Heart left ventricle (tissue), 16 donors: ENCODE data around the gene SLC9A5. TPM values are rescaled to one million over a fixed set of nuclear protein-coding genes. Genes with fewer than 3 reads are reported as not detected.

Experiments
- ATAC-seq, 4 donors: fragments of 200-7000 bp; cut with Tn5 transposase; one replicate each; pipeline ENCODE4 v1.9.1; 2020 to 2022; ENCODE audit warnings: moderate library complexity in 4 of 4, mild to moderate bottlenecking in 3 of 4, moderate number of reproducible peaks in 1 of 4
- DNase-seq, 5 donors: peaks; one replicate each; pipeline ENCODE4 v3.0.0-alpha.2; 2020
- H3K27ac ChIP-seq, 12 donors: fragments of 200-600 bp; sonication (generic) in 4 of 12; one replicate each; pipeline versions ENCODE4 v1.5.0 to v1.8.0; 2016 to 2022; ENCODE audit warnings: mild to moderate bottlenecking in 2 of 12
- H3K27me3 ChIP-seq, 9 donors: fragments of 200-600 bp; sonication (generic) in 2 of 9; one replicate each; pipeline versions ENCODE4 v1.5.1 to v1.8.0; 2016 to 2022; ENCODE audit warnings: mild to moderate bottlenecking in 3 of 9
- H3K36me3 ChIP-seq, 9 donors: fragments of 200-600 bp; sonication (generic) in 2 of 9; one replicate each; pipeline versions ENCODE4 v1.5.0 to v1.8.0; 2018 to 2022; ENCODE audit warnings: mild to moderate bottlenecking in 2 of 9
- H3K4me1 ChIP-seq, 12 donors: fragments of 200-600 bp; sonication (generic) in 4 of 12; one replicate each; pipeline versions ENCODE4 v1.5.0 to v1.8.0; 2016 to 2022; ENCODE audit warnings: mild to moderate bottlenecking in 3 of 12
- H3K4me3 ChIP-seq, 12 donors: fragments of 200-600 bp; sonication (generic) in 4 of 12; one replicate each; pipeline versions ENCODE4 v1.5.0 to v1.8.0; 2017 to 2022; ENCODE audit warnings: mild to moderate bottlenecking in 9 of 12, moderate library complexity in 4 of 12
- H3K9me3 ChIP-seq, 12 donors: fragments of 200-600 bp; sonication (generic) in 4 of 12; one replicate each; pipeline versions ENCODE4 v1.5.0 to v1.8.0; 2016 to 2022; ENCODE audit warnings: mild to moderate bottlenecking in 1 of 12
- POLR2A ChIP-seq, 2 donors: fragments of 450-650 bp; IDR thresholded peaks; one replicate each; pipeline ENCODE4 v1.6.1; 2017; ENCODE audit warnings: antibody characterized with exemption in 2 of 2, mild to moderate bottlenecking in 2 of 2, moderate library complexity in 2 of 2
- WGBS, 4 donors: extraction: QIAGEN DNeasy Blood & Tissue Kit in 2 of 4; methylation state at CpG; one replicate each; pipeline versions ENCODE4 v1.1.5 to v1.1.7; 2013 to 2018; 5-methylcytosine and 5-hydroxymethylcytosine counted together
- intact Hi-C, 10 donors: fragments of 100-400 bp; cut with DNase I; formaldehyde crosslinking; loops; one replicate each; pipeline versions ENCODE4 v1.11.1 to v1.14.2; 2022
- polyA plus RNA-seq, 2 donors: library from polyadenylated mRNA; stranded (reverse); fragments of 200-250 nt; gene quantifications; one replicate each; pipeline ENCODE4 v1.2.3, GENCODE V29; 2013
- total RNA-seq, 9 donors: library from RNA; depleted of rRNA in 2 of 9; stranded (reverse); fragments of >200 nt in 2 of 9; fragmentation: NEBNext Ultra II Directional in 3 of 9; extraction: Animal tissue kit (Norgen Biotek cat#: 25700) in 3 of 9; gene quantifications; one replicate each; pipeline versions ENCODE4 v1.1.0 to v1.2.4, GENCODE V29; 2016 to 2023
- TF ChIP-seq, protein P1 (sequence below), 12 donors: fragments of 200-600 bp; sonication (generic) in 4 of 12; IDR thresholded peaks; one replicate each; pipeline versions ENCODE4 v1.5.0 to v1.8.0; 2018 to 2022; ENCODE audit warnings: antibody characterized with exemption in 12 of 12, mild to moderate bottlenecking in 5 of 12
- donor health status: ischemic (EF 13 %, LVEDD 7.1; RV severe dilation, severe dysfunction).
- donor health status: healthy with polysubstance abuse.
- donor health status: DM: no; HTN: yes; CAD: no.
- donor health status: DM: no; HTN: no; CAD: no.
- donor health status: ischemic (EF 25% LVEDD 6.9; RV normal size, moderate dysfunction).
- donor health status: ischemic (EF 25% LVEDD 5.7; RV mildly dilated, moderate dysfunction).
- donor health status: healthy.
- donor health status: DM: yes; HTN: yes; CAD: no.
- donor health status: ischemic (EF 35%, LVEDD 5.7; RV mildly dilated, moderate dysfunction).
- donor health status: nonischemic (EF 11% LVEDD 7.7; RV severe dilation, severe dysfunction).
- donor health status: DM: yes; HTN: yes; CAD: no.
- donor health status: PGD.
- donor health status: ischemic (EF 29% LVEDD 5.4; RV normal size, mild dysfunction).
- donor health status: nonischemic (EF 23%, LVEDD 6.1; RV moderate dilation, normal function).

SLC9A5 gene
- total and polyA plus RNA-seq, 11 donors: 0.16 to 2.0 (median 1.2) TPM

DNA sequence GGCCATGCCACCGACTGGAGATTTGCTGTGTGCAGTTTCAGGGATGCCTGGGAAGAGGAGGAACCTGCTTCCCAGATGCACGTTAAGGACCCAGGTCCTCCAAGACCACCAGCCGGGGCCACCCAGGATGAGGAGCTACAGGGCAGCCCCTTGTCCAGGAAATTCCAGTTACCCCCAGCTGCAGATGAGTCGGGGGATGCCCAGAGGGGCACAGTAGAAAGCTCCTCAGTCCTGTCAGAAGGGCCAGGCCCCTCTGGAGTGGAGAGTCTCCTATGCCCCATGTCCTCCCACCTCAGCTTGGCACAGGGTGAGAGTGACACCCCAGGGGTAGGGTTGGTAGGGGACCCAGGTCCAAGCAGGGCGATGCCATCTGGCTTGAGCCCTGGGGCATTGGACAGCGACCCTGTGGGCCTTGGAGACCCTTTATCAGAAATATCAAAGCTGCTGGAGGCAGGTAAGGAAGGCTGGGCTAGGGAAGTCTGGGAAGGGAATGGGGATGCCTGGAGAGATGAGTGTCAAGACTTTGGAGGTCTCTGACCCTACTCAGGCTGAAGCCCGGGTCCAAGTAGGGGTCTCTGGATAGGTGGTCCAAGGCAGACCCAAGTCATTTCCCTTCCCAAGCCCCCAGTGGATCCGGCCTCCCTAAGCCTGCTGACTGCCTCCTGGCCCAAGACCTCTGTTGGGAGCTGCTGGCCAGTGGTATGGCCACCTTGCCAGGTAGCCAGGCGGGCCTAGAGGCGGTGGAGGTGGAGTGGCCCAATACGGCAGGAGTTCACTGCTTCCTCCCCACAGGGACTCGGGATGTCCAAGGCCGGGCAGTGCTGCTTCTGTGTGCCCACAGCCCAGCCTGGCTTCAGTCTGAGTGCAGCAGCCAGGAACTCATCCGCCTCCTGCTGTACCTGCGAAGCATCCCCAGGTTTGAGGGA lies 31.6 kb downstream of the SLC9A5 start:
- H3K4me1 ChIP-seq: peaks cover 0 to 26% (median 7%) of the 10 kb centered on the region in 12 donors
- ATAC-seq: no peak
- H3K27me3 ChIP-seq: peaks cover 0 to 3% (median 0%) of the 10 kb centered on the region in 9 donors
- peak in 1 of 5 donors; percentile 18 for DNase-seq
- H3K27ac ChIP-seq: no peak overlapping the region
- WGBS, 4 donors: 92 to 97% (median 93%) methylated on average over 10 to 15 of the region's 15 CpGs
- intact Hi-C loops: loop anchor here in 3 of 10 donors (10.0 kb wide), 1 partner anchor 114 kb away; the partner anchor contains the start of gene TPPP3 (in 3 of the 3)
- H3K9me3 ChIP-seq: no peaks in the 10 kb centered on the region
- H3K36me3 ChIP-seq: peaks cover 0 to 2% (median 0%) of the 10 kb centered on the region in 9 donors
- TF ChIP-seq POLR2A (IDR thresholded peaks at IDR 0.05): no peak
- TF ChIP-seq, protein P1, sequence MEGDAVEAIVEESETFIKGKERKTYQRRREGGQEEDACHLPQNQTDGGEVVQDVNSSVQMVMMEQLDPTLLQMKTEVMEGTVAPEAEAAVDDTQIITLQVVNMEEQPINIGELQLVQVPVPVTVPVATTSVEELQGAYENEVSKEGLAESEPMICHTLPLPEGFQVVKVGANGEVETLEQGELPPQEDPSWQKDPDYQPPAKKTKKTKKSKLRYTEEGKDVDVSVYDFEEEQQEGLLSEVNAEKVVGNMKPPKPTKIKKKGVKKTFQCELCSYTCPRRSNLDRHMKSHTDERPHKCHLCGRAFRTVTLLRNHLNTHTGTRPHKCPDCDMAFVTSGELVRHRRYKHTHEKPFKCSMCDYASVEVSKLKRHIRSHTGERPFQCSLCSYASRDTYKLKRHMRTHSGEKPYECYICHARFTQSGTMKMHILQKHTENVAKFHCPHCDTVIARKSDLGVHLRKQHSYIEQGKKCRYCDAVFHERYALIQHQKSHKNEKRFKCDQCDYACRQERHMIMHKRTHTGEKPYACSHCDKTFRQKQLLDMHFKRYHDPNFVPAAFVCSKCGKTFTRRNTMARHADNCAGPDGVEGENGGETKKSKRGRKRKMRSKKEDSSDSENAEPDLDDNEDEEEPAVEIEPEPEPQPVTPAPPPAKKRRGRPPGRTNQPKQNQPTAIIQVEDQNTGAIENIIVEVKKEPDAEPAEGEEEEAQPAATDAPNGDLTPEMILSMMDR (IDR thresholded peaks at IDR 0.05): no peak
- H3K4me3 ChIP-seq: no peak overlapping the region

DNA sequence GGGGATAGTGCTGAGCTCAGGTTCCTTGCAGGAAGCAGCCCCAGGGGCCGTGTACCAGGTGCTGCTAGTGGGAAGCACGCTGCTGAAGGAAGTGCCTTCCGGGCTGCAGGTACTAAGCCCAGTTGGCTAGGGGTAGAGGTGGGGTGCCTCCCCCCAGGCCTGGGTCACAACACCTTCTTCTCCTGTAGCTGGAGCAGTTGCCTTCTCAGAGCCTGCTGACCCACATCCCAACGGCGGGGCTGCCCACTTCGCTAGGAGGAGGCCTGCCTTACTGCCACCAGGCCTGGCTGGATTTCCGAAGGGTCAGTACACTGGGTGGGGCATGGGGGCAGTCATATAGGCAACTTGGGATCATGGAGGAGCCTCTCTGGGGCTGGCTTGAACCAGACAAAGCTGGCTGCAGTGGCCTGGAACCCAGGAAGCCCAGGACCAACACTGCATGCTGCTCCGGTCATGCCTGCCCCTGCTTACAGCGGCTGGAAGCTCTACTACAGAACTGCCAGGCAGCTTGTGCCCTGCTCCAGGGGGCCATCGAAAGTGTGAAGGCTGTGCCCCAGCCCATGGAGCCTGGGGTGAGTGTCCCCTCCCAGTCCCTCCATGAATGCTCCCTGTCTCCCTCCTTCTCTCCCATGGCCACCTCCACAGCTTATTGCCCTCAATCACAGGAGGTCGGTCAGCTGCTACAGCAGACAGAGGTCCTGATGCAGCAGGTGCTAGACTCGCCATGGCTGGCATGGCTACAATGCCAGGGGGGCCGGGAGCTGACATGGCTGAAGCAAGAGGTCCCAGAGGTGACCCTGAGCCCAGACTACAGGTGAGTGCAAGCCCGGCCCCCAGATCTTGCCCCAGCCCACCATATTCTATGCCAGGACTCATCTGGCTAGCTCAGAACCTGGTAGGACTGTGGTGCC lies 33.0 kb downstream of the SLC9A5 start:
- Histone ChIP-seq H3K4me3 (no peak overlapping the region), H3K4me1 (peaks cover 0 to 25% (median 7%) of the 10 kb centered on the region in 12 donors), H3K27ac (no peak overlapping the region), H3K9me3 (no peaks in the 10 kb centered on the region), H3K36me3 (no peaks in the 10 kb centered on the region), H3K27me3 (peaks cover 0 to 3% (median 0%) of the 10 kb centered on the region in 9 donors)
- intact Hi-C loops: loop anchor here in 3 of 10 donors (10.0 kb wide), 1 partner anchor 113 kb away; the partner anchor contains the start of gene TPPP3 (in 3 of the 3)
- 90 to 93% (median 93%) methylated on average over 10 to 14 of the region's 14 CpGs for WGBS, 4 donors
- no peak for ATAC-seq
- TF ChIP-seq, protein P1 (IDR thresholded peaks at IDR 0.05): no peak
- no peak for TF ChIP-seq POLR2A (IDR thresholded peaks at IDR 0.05)
- DNase-seq: peak in 1 of 5 donors; percentile 11

DNA sequence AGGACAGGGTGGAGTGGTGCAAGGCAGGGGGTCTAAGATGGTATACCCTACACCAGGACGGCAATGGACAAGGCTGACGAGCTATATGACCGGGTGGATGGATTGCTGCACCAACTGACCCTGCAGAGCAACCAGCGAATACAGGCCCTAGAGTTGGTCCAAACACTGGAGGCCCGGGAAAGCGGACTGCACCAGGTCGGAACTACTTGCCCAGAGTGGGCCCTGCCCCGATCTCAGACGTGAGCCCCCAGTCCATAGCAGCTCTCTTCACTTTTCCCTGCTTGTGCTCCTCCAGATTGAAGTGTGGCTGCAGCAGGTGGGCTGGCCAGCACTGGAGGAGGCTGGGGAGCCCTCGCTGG lies 33.6 kb downstream of the SLC9A5 start:
- no peak for ATAC-seq

More for the DNA sequence above, 33.6 kb downstream of the SLC9A5 start:
- intact Hi-C loops: loop anchor here in 3 of 10 donors (10.0 kb wide), 1 partner anchor 112 kb away; the partner anchor contains the start of gene TPPP3 (in 3 of the 3)
- Histone ChIP-seq H3K9me3 (no peaks in the 10 kb centered on the region), H3K4me1 (peaks cover 0 to 21% (median 7%) of the 10 kb centered on the region in 12 donors), H3K36me3 (no peaks in the 10 kb centered on the region), H3K4me3 (no peak overlapping the region), H3K27ac (no peak overlapping the region), H3K27me3 (peaks cover 0 to 3% (median 0%) of the 10 kb centered on the region in 9 donors)
- 95 to 98% (median 96%) methylated on average over 10 of the region's 10 CpGs for WGBS, 4 donors
- DNase-seq: peak in 1 of 5 donors; percentile 6
- no peak for TF ChIP-seq POLR2A (IDR thresholded peaks at IDR 0.05)
- TF ChIP-seq, protein P1 (IDR thresholded peaks at IDR 0.05): no peak
